Measurements from ENCODE around the gene NMRK1.
A peak's percentile ranks its signal among the peaks of the same experiment; 100 is the strongest.

The NMRK1 gene

GRCh38 chr9:75086541-75087288 lies 1.2 kb downstream of the NMRK1 start:
- Mint-ChIP-seq H3K27ac (peak overlapping the region; percentile 95), H3K4me3 (peak overlapping the region; percentile 94), H3K4me1 (peaks cover 50% of the 10 kb centered on the region), H3K9me3 (no peaks in the 10 kb centered on the region), H3K36me3 (peaks cover 64% of the 10 kb centered on the region)
- ATAC-seq: no peak
- peak in 1 of 2 donors; percentile 63 for DNase-seq (ENCODE audit: low spot score in 2 of 2)

GRCh38 chr9:75085640-75086039 lies 2.3 kb downstream of the NMRK1 start:
- Mint-ChIP-seq H3K4me1 (peaks cover 43% of the 10 kb centered on the region), H3K36me3 (peaks cover 66% of the 10 kb centered on the region), H3K27ac (peak overlapping the region; percentile 95), H3K4me3 (peak overlapping the region; percentile 94), H3K9me3 (no peaks in the 10 kb centered on the region)
- ATAC-seq (no peak), DNase-seq (ENCODE audit: low spot score in 2 of 2) (no peak)

GRCh38 chr9:75084081-75084672 lies 3.8 kb downstream of the NMRK1 start:
- no peaks in the 10 kb centered on the region for H3K9me3 Mint-ChIP-seq
- DNase-seq (ENCODE audit: low spot score in 2 of 2) (no peak), ATAC-seq (no peak)
- H3K36me3 Mint-ChIP-seq: peaks cover 68% of the 10 kb centered on the region
- peaks cover 42% of the 10 kb centered on the region for H3K4me1 Mint-ChIP-seq
- peak overlapping the region; percentile 26 for H3K27ac Mint-ChIP-seq
- no peak overlapping the region for H3K4me3 Mint-ChIP-seq

GRCh38 chr9:75083188-75083970 lies 4.6 kb downstream of the NMRK1 start:
- peaks cover 69% of the 10 kb centered on the region for H3K36me3 Mint-ChIP-seq
- peak; percentile 31 to 68 for DNase-seq (ENCODE audit: low spot score in 2 of 2)
- H3K9me3 Mint-ChIP-seq: no peaks in the 10 kb centered on the region
- peaks cover 37% of the 10 kb centered on the region for H3K4me1 Mint-ChIP-seq
- H3K27ac Mint-ChIP-seq: peak overlapping the region; percentile 68
- H3K4me3 Mint-ChIP-seq: peak overlapping the region; percentile 33
- peak; percentile 66 for ATAC-seq

GRCh38 chr9:75081632-75082031 lies 6.3 kb downstream of the NMRK1 start:
- DNase-seq (ENCODE audit: low spot score in 2 of 2) (no peak), ATAC-seq (no peak)
- Mint-ChIP-seq H3K27ac (peak overlapping the region; percentile 3), H3K36me3 (peaks cover 74% of the 10 kb centered on the region), H3K9me3 (no peaks in the 10 kb centered on the region), H3K4me1 (peaks cover 35% of the 10 kb centered on the region), H3K4me3 (no peak overlapping the region)

- Mint-ChIP-seq H3K36me3 (peaks cover 84% of the 10 kb centered on the region), H3K27ac (no peak overlapping the region), H3K4me1 (peaks cover 15% of the 10 kb centered on the region), H3K9me3 (no peaks in the 10 kb centered on the region), H3K4me3 (no peak overlapping the region)
- DNase-seq (ENCODE audit: low spot score in 2 of 2): no peak
- ATAC-seq: no peak
Observed at GRCh38 chr9:75072895-75073294, 15.1 kb downstream of the NMRK1 start.

- peak overlapping the region; percentile 48 for H3K27ac Mint-ChIP-seq
- no peaks in the 10 kb centered on the region for H3K9me3 Mint-ChIP-seq
- peak; percentile 86 for ATAC-seq
- peaks cover 15% of the 10 kb centered on the region for H3K4me1 Mint-ChIP-seq
- no peak for DNase-seq (ENCODE audit: low spot score in 2 of 2)
- no peak overlapping the region for H3K4me3 Mint-ChIP-seq
- peaks cover 73% of the 10 kb centered on the region for H3K36me3 Mint-ChIP-seq
Observed at GRCh38 chr9:75071530-75072122, 16.3 kb downstream of the NMRK1 start.

- Mint-ChIP-seq H3K9me3 (no peaks in the 10 kb centered on the region), H3K4me3 (no peak overlapping the region), H3K27ac (no peak overlapping the region), H3K36me3 (peaks cover 68% of the 10 kb centered on the region), H3K4me1 (peaks cover 15% of the 10 kb centered on the region)
- DNase-seq (ENCODE audit: low spot score in 2 of 2): no peak
- ATAC-seq: no peak
Observed at GRCh38 chr9:75069171-75069570, 18.8 kb downstream of the NMRK1 start.

- ATAC-seq (no peak), DNase-seq (ENCODE audit: low spot score in 2 of 2) (no peak)
- H3K9me3 Mint-ChIP-seq: no peaks in the 10 kb centered on the region
- peaks cover 15% of the 10 kb centered on the region for H3K4me1 Mint-ChIP-seq
- H3K36me3 Mint-ChIP-seq: peaks cover 64% of the 10 kb centered on the region
- H3K4me3 Mint-ChIP-seq: no peak overlapping the region
- H3K27ac Mint-ChIP-seq: peak overlapping the region; percentile 11
Observed at GRCh38 chr9:75067894-75068293, 20.1 kb downstream of the NMRK1 start.

GRCh38 chr9:75065510-75065909 lies 22.4 kb downstream of the NMRK1 start:
- Mint-ChIP-seq H3K4me3 (no peak overlapping the region), H3K27ac (no peak overlapping the region), H3K9me3 (no peaks in the 10 kb centered on the region), H3K36me3 (peaks cover 53% of the 10 kb centered on the region), H3K4me1 (no peaks in the 10 kb centered on the region)
- ATAC-seq (no peak), DNase-seq (ENCODE audit: low spot score in 2 of 2) (no peak)

- no peaks in the 10 kb centered on the region for H3K4me1 Mint-ChIP-seq
- DNase-seq (ENCODE audit: low spot score in 2 of 2) (no peak), ATAC-seq (no peak)
- no peak overlapping the region for H3K27ac Mint-ChIP-seq
- no peaks in the 10 kb centered on the region for H3K9me3 Mint-ChIP-seq
- H3K36me3 Mint-ChIP-seq: peaks cover 43% of the 10 kb centered on the region
- H3K4me3 Mint-ChIP-seq: no peak overlapping the region
Observed at GRCh38 chr9:75064307-75065025, 23.5 kb downstream of the NMRK1 start.

GRCh38 chr9:75063556-75064305 lies 24.2 kb downstream of the NMRK1 start:
- H3K27ac Mint-ChIP-seq: peak overlapping the region; percentile 9

GRCh38 chr9:75061169-75061568 lies 26.8 kb downstream of the NMRK1 start:
- no peak for ATAC-seq
- Mint-ChIP-seq H3K4me3 (no peak overlapping the region), H3K4me1 (no peaks in the 10 kb centered on the region), H3K36me3 (peaks cover 32% of the 10 kb centered on the region), H3K27ac (no peak overlapping the region), H3K9me3 (no peaks in the 10 kb centered on the region)
- no peak for DNase-seq (ENCODE audit: low spot score in 2 of 2)

More at GRCh38 chr9:75063556-75064305, 24.2 kb downstream of the NMRK1 start:
- Mint-ChIP-seq H3K4me3 (no peak overlapping the region), H3K9me3 (no peaks in the 10 kb centered on the region), H3K4me1 (no peaks in the 10 kb centered on the region), H3K36me3 (peaks cover 38% of the 10 kb centered on the region)
- DNase-seq (ENCODE audit: low spot score in 2 of 2) (no peak), ATAC-seq (peak; percentile 46)

- ATAC-seq (no peak), DNase-seq (ENCODE audit: low spot score in 2 of 2) (no peak)
- no peak overlapping the region for H3K4me3 Mint-ChIP-seq
- no peak overlapping the region for H3K27ac Mint-ChIP-seq
- H3K36me3 Mint-ChIP-seq: no peaks in the 10 kb centered on the region
- H3K4me1 Mint-ChIP-seq: no peaks in the 10 kb centered on the region
- H3K9me3 Mint-ChIP-seq: no peaks in the 10 kb centered on the region
Observed at GRCh38 chr9:75054368-75055001, 33.5 kb downstream of the NMRK1 start.
